K562 (cell line): ENCODE data around the gene LY6G5B.

Experiments used
- ADNP ChIP-seq: fragments of 200-800 bp; sonication (Bioruptor generic); IDR thresholded peaks from 2 replicates; pipeline ENCODE4 v1.6.1; 2016; ENCODE audit warnings: missing genetic modification characterization, missing compliant biosample characterization
- CCAR2 ChIP-seq: fragments of 200-400 bp; formaldehyde crosslinking; IDR thresholded peaks from 2 replicates; pipeline ENCODE4 v1.6.1; 2017; ENCODE audit warnings: mild to moderate bottlenecking, low read depth, low read length
- CTCF ChIP-seq, 3 experiments: IDR thresholded peaks in 2 of 3; conservative IDR thresholded peaks in 1 of 3; 2 replicates each; pipeline ENCODE4 v1.5.1; 2011 to 2012; ENCODE audit warnings: low read length in 3 of 3, mild to moderate bottlenecking in 3 of 3, control low read depth in 2 of 3, improper control_type of control experiment in 1 of 3, inconsistent platforms in 1 of 3, low read depth in 1 of 3, mixed read lengths in 1 of 3, moderate library complexity in 1 of 3; ENCODE audit not compliant: insufficient read depth in 2 of 3
- FOS ChIP-seq: IDR thresholded peaks from 3 replicates; pipeline ENCODE4 v1.6.1; 2011; ENCODE audit not compliant: insufficient read length; ENCODE audit errors: extremely low read depth
- KAT2B ChIP-seq: IDR thresholded peaks from one replicate; pipeline ENCODE4 v1.6.1; 2012; ENCODE audit warnings: low read depth, mild to moderate bottlenecking, control low read depth, inconsistent platforms, low read length, moderate library complexity
- MEF2A ChIP-seq: IDR thresholded peaks from 2 replicates; pipeline ENCODE4 v1.6.1; 2011; ENCODE audit warnings: low read depth, mild to moderate bottlenecking, low read length, moderate library complexity; ENCODE audit not compliant: control insufficient read depth
- PATZ1 ChIP-seq: fragments of 250-450 bp; sonication (Bioruptor Pico); IDR thresholded peaks from 2 replicates; pipeline ENCODE4 v1.5.0; 2020; ENCODE audit warnings: mild to moderate bottlenecking, borderline replicate concordance
- STAT5B ChIP-seq: fragments of 250-450 bp; sonication (Bioruptor Pico); IDR thresholded peaks from 2 replicates; pipeline ENCODE4 v1.8.0; 2021; ENCODE audit warnings: mild to moderate bottlenecking, inconsistent platforms
- ZNF644 ChIP-seq: fragments of 200-800 bp; sonication (Bioruptor generic); IDR thresholded peaks from 2 replicates; pipeline ENCODE4 v1.6.1; 2016; ENCODE audit warnings: low read depth, missing genetic modification characterization, missing compliant biosample characterization
- ZNF76 ChIP-seq: fragments of 250-450 bp; sonication (Bioruptor Pico); IDR thresholded peaks from 2 replicates; pipeline ENCODE4 v1.4.0; 2020; ENCODE audit warnings: mild to moderate bottlenecking, moderate library complexity, borderline replicate concordance
- TF ChIP-seq, protein P1 (sequence below): IDR thresholded peaks from 3 replicates; pipeline ENCODE4 v1.6.1; 2011; ENCODE audit warnings: borderline replicate concordance, mild to moderate bottlenecking; ENCODE audit not compliant: insufficient read length, insufficient read depth
- TF ChIP-seq, protein P2 (sequence below): sonication (generic); formaldehyde crosslinking; IDR thresholded peaks from 2 replicates; pipeline ENCODE4 v1.8.1; 2023; ENCODE audit warnings: missing genetic modification reagents, mild to moderate bottlenecking, borderline replicate concordance
- TF ChIP-seq, protein P3 (sequence below): sonication (generic); formaldehyde crosslinking; IDR thresholded peaks from 2 replicates; pipeline ENCODE4 v1.8.0; 2022; ENCODE audit warnings: missing genetic modification reagents, mild to moderate bottlenecking, borderline replicate concordance
- TF ChIP-seq, protein P4 (sequence below): sonication (generic); formaldehyde crosslinking; IDR thresholded peaks from 2 replicates; pipeline ENCODE4 v1.8.1; 2022; ENCODE audit warnings: missing genetic modification reagents

DNA sequence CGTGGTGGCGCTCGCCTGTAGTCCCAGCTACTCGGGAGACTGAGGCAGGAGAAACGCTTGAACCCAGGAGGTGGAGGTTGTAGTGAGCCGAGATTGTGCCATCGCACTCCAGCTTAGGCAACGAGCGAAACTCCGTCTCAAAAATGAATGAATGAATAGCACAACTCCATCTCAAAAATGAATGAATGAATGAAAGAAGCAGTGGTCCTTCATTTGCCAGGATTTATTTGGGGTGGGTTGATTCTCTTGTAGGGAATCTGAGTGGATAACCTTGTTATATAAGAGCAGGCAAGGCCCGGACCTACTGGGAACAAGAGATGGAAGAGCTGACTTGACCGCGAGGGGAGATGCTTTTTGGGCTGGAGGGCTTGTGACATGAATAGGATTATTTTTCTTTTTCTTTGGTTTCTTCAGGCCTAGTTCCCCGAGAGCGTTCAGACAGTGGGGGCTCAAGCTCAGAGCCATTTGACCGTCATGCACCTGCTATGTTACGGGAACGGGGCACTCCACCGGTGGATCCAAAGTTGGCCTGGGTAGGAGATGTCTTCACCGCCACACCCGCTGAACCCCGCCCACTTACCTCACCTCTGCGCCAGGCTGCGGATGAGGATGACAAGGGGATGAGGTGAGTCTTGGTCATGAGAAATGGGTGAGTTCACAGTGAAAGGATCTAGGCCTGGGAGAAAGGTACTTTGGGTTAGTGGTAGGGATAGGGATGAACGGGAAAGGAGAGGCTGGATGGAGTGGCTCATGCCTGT lies 39.4 kb upstream of the LY6G5B start:
- TF ChIP-seq ZNF644 (no peak), FOS (no peak), CTCF (IDR thresholded peaks at IDR 0.05 in 2 of 3, conservative IDR thresholded peaks at IDR 0.05 in 1 of 3; ENCODE audit: insufficient read depth in 2 of 3, low read depth in 1 of 3, low read length in 3 of 3) (no peak), KAT2B (no peak), CCAR2 (no peak), ADNP (tag) (no peak), MEF2A (no peak), PATZ1 (CRISPR knock-in tag) (no peak), STAT5B (CRISPR knock-in tag) (no peak), ZNF76 (CRISPR knock-in tag) (no peak)
- TF ChIP-seq, protein P1, sequence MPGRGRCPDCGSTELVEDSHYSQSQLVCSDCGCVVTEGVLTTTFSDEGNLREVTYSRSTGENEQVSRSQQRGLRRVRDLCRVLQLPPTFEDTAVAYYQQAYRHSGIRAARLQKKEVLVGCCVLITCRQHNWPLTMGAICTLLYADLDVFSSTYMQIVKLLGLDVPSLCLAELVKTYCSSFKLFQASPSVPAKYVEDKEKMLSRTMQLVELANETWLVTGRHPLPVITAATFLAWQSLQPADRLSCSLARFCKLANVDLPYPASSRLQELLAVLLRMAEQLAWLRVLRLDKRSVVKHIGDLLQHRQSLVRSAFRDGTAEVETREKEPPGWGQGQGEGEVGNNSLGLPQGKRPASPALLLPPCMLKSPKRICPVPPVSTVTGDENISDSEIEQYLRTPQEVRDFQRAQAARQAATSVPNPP = no peak
- TF ChIP-seq, protein P2, sequence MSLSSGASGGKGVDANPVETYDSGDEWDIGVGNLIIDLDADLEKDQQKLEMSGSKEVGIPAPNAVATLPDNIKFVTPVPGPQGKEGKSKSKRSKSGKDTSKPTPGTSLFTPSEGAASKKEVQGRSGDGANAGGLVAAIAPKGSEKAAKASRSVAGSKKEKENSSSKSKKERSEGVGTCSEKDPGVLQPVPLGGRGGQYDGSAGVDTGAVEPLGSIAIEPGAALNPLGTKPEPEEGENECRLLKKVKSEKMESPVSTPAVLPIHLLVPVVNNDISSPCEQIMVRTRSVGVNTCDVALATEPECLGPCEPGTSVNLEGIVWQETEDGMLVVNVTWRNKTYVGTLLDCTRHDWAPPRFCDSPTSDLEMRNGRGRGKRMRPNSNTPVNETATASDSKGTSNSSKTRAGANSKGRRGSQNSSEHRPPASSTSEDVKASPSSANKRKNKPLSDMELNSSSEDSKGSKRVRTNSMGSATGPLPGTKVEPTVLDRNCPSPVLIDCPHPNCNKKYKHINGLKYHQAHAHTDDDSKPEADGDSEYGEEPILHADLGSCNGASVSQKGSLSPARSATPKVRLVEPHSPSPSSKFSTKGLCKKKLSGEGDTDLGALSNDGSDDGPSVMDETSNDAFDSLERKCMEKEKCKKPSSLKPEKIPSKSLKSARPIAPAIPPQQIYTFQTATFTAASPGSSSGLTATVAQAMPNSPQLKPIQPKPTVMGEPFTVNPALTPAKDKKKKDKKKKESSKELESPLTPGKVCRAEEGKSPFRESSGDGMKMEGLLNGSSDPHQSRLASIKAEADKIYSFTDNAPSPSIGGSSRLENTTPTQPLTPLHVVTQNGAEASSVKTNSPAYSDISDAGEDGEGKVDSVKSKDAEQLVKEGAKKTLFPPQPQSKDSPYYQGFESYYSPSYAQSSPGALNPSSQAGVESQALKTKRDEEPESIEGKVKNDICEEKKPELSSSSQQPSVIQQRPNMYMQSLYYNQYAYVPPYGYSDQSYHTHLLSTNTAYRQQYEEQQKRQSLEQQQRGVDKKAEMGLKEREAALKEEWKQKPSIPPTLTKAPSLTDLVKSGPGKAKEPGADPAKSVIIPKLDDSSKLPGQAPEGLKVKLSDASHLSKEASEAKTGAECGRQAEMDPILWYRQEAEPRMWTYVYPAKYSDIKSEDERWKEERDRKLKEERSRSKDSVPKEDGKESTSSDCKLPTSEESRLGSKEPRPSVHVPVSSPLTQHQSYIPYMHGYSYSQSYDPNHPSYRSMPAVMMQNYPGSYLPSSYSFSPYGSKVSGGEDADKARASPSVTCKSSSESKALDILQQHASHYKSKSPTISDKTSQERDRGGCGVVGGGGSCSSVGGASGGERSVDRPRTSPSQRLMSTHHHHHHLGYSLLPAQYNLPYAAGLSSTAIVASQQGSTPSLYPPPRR (CRISPR knock-in tag) = no peak
- TF ChIP-seq, protein P3, sequence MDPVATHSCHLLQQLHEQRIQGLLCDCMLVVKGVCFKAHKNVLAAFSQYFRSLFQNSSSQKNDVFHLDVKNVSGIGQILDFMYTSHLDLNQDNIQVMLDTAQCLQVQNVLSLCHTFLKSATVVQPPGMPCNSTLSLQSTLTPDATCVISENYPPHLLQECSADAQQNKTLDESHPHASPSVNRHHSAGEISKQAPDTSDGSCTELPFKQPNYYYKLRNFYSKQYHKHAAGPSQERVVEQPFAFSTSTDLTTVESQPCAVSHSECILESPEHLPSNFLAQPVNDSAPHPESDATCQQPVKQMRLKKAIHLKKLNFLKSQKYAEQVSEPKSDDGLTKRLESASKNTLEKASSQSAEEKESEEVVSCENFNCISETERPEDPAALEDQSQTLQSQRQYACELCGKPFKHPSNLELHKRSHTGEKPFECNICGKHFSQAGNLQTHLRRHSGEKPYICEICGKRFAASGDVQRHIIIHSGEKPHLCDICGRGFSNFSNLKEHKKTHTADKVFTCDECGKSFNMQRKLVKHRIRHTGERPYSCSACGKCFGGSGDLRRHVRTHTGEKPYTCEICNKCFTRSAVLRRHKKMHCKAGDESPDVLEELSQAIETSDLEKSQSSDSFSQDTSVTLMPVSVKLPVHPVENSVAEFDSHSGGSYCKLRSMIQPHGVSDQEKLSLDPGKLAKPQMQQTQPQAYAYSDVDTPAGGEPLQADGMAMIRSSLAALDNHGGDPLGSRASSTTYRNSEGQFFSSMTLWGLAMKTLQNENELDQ (CRISPR knock-in tag) = no peak
- TF ChIP-seq, protein P4, sequence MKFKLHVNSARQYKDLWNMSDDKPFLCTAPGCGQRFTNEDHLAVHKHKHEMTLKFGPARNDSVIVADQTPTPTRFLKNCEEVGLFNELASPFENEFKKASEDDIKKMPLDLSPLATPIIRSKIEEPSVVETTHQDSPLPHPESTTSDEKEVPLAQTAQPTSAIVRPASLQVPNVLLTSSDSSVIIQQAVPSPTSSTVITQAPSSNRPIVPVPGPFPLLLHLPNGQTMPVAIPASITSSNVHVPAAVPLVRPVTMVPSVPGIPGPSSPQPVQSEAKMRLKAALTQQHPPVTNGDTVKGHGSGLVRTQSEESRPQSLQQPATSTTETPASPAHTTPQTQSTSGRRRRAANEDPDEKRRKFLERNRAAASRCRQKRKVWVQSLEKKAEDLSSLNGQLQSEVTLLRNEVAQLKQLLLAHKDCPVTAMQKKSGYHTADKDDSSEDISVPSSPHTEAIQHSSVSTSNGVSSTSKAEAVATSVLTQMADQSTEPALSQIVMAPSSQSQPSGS = no peak
